Measurements from ENCODE around the gene ANO1.

ANO1 gene

DNA sequence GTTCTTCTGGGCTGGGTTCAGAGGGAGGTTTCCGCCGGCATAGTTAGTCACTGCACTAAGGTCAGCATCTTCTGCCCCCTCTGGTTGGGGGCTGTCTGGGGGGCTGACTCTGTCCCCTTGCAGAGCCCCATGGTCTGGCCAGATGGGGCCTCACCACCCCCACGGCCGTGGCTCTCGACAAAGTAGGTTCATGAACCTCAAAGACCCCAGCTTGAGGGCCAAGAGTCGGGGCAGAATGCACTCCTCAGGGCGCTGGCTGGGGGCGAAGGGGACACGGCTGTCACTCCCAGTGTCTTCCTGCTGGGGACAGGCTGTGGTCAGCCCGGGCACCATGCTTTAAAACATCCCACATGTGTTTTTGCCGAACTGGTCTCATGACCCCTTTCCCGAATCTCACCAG lies 20.8 kb downstream of the ANO1 start:
- no peak overlapping the region for H3K9ac ChIP-seq (ENCODE audit: low read length)
- H3K27ac ChIP-seq (ENCODE audit: low read length): no peak overlapping the region
- H3K9me3 ChIP-seq (ENCODE audit: insufficient read depth, low read length): no peaks in the 10 kb centered on the region
- H3K36me3 ChIP-seq (replicated peaks; ENCODE audit: low read depth, low read length): no peaks in the 10 kb centered on the region
- H3K4me2 ChIP-seq (ENCODE audit: low read length): no peak overlapping the region
- H3K79me2 ChIP-seq (ENCODE audit: low read length): no peaks in the 10 kb centered on the region
- H2AFZ ChIP-seq (ENCODE audit: low read depth, low read length): no peak overlapping the region
- no peak overlapping the region for H3K4me3 ChIP-seq (ENCODE audit: low read length)
- peaks cover 31% of the 10 kb centered on the region for H3K27me3 ChIP-seq (ENCODE audit: low read depth, low read length)
- TF ChIP-seq, protein P1, sequence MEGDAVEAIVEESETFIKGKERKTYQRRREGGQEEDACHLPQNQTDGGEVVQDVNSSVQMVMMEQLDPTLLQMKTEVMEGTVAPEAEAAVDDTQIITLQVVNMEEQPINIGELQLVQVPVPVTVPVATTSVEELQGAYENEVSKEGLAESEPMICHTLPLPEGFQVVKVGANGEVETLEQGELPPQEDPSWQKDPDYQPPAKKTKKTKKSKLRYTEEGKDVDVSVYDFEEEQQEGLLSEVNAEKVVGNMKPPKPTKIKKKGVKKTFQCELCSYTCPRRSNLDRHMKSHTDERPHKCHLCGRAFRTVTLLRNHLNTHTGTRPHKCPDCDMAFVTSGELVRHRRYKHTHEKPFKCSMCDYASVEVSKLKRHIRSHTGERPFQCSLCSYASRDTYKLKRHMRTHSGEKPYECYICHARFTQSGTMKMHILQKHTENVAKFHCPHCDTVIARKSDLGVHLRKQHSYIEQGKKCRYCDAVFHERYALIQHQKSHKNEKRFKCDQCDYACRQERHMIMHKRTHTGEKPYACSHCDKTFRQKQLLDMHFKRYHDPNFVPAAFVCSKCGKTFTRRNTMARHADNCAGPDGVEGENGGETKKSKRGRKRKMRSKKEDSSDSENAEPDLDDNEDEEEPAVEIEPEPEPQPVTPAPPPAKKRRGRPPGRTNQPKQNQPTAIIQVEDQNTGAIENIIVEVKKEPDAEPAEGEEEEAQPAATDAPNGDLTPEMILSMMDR (IDR thresholded peaks at IDR 0.05; ENCODE audit: low read depth, low read length): no peak
- TF ChIP-seq EZH2phosphoT487 (IDR thresholded peaks at IDR 0.05; ENCODE audit: low read depth): no peak
- no peaks in the 10 kb centered on the region for H4K20me1 ChIP-seq (ENCODE audit: insufficient read depth, low read length)
- H3K4me1 ChIP-seq (ENCODE audit: low read length): no peaks in the 10 kb centered on the region

DNA sequence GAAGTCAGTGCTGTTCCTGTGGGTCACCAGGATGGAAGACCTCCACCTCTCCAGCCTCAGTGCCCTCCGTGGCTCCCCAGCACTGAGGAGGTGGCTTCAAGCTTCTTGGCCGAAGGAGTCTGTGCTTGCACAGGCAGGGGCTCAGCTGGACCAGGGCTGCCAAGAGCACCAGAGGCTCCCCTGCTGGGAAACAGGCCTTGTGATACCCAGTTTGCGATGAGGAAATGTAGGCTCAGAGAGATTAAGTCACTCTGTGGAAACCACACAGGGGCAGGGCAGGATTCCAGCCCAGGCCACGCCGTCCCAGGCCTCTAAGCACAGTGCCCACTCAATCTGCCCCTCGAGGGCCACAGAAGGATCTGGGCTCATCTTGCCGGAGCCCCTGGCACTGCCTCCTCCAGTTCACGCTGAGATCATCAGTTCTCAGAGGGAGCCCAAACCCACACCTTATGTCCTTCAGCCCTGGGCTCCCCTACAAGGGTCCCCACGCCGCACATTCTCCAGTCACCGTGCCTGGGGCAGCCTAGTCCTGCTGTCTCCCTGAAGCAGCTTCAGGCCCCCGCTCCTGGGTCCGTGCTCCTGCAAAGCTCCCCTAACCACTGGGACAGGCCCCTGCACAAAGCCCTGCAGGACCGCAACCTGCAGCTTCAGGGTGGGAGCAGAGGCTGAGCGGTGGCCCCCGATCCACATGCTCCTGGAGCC lies 21.6 kb downstream of the ANO1 start:
- Histone ChIP-seq H3K79me2 (ENCODE audit: low read length) (no peaks in the 10 kb centered on the region), H3K27ac (ENCODE audit: low read length) (no peak overlapping the region), H3K4me2 (ENCODE audit: low read length) (no peak overlapping the region), H3K27me3 (ENCODE audit: low read depth, low read length) (peaks cover 36% of the 10 kb centered on the region), H3K9me3 (ENCODE audit: insufficient read depth, low read length) (no peaks in the 10 kb centered on the region), H3K4me3 (ENCODE audit: low read length) (no peak overlapping the region), H4K20me1 (ENCODE audit: insufficient read depth, low read length) (no peaks in the 10 kb centered on the region), H2AFZ (ENCODE audit: low read depth, low read length) (no peak overlapping the region), H3K36me3 (replicated peaks; ENCODE audit: low read depth, low read length) (no peaks in the 10 kb centered on the region), H3K4me1 (ENCODE audit: low read length) (no peaks in the 10 kb centered on the region), H3K9ac (ENCODE audit: low read length) (no peak overlapping the region)
- TF ChIP-seq, protein P1 (IDR thresholded peaks at IDR 0.05; ENCODE audit: low read depth, low read length): no peak
- no peak for TF ChIP-seq EZH2phosphoT487 (IDR thresholded peaks at IDR 0.05; ENCODE audit: low read depth)

DNA sequence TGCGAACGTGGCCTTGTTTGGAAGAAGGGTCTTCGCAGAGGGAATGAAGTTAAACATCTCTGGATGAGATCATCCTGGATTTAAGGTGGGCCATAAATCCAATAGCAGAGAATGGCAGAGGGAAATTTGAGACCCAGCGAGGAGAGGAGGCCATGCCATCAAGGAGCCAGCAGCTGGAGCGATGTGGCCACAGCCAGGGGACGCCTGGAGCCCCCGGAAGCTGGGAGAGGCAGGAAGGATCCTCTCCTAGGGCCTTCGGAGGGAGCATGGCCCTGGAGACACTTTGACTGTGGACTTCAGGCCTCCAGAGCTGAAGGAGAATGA lies 22.1 kb downstream of the ANO1 start:
- Histone ChIP-seq H3K9me3 (ENCODE audit: insufficient read depth, low read length) (no peaks in the 10 kb centered on the region), H3K36me3 (replicated peaks; ENCODE audit: low read depth, low read length) (no peaks in the 10 kb centered on the region), H2AFZ (ENCODE audit: low read depth, low read length) (no peak overlapping the region), H3K9ac (ENCODE audit: low read length) (no peak overlapping the region), H3K79me2 (ENCODE audit: low read length) (no peaks in the 10 kb centered on the region), H3K27me3 (ENCODE audit: low read depth, low read length) (peaks cover 38% of the 10 kb centered on the region), H3K27ac (ENCODE audit: low read length) (no peak overlapping the region), H4K20me1 (ENCODE audit: insufficient read depth, low read length) (no peaks in the 10 kb centered on the region), H3K4me1 (ENCODE audit: low read length) (no peaks in the 10 kb centered on the region), H3K4me2 (ENCODE audit: low read length) (no peak overlapping the region), H3K4me3 (ENCODE audit: low read length) (no peak overlapping the region)
- TF ChIP-seq, protein P1 (IDR thresholded peaks at IDR 0.05; ENCODE audit: low read depth, low read length): no peak
- TF ChIP-seq EZH2phosphoT487 (IDR thresholded peaks at IDR 0.05; ENCODE audit: low read depth): no peak

DNA sequence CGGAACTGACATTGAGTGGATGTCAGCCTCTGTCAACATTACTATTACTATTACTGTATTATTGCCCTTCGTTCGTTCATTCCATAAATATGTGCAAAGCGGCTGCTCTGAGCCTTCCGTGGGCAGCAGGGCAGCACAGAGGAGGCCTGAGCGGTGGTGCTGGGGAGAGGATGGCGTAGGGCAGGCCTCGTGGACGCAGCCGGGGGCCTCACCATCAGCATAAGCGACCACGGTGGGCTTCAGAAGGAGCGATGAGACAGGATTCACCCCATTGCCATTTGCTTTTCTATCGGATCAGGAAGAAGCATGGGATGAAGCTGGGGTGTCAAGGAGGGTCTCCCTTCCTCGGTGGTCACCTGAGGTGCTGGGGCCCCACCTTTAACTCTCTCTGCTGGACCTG lies 22.7 kb downstream of the ANO1 start:
- Histone ChIP-seq H3K4me3 (ENCODE audit: low read length) (no peak overlapping the region), H3K4me1 (ENCODE audit: low read length) (no peaks in the 10 kb centered on the region), H3K27ac (ENCODE audit: low read length) (no peak overlapping the region), H3K36me3 (replicated peaks; ENCODE audit: low read depth, low read length) (no peaks in the 10 kb centered on the region), H4K20me1 (ENCODE audit: insufficient read depth, low read length) (no peaks in the 10 kb centered on the region), H2AFZ (ENCODE audit: low read depth, low read length) (no peak overlapping the region), H3K4me2 (ENCODE audit: low read length) (no peak overlapping the region), H3K9ac (ENCODE audit: low read length) (no peak overlapping the region), H3K9me3 (ENCODE audit: insufficient read depth, low read length) (no peaks in the 10 kb centered on the region), H3K27me3 (ENCODE audit: low read depth, low read length) (peaks cover 41% of the 10 kb centered on the region), H3K79me2 (ENCODE audit: low read length) (no peaks in the 10 kb centered on the region)
- TF ChIP-seq, protein P1 (IDR thresholded peaks at IDR 0.05; ENCODE audit: low read depth, low read length): no peak
- TF ChIP-seq EZH2phosphoT487 (IDR thresholded peaks at IDR 0.05; ENCODE audit: low read depth): no peak

Measured in OCI-LY3 (cell line).